HG03342 (cell line): Measurements from ENCODE around the gene GAD1.
A peak's percentile ranks its signal among the peaks of the same experiment; 100 is the strongest.

Source experiments
- ATAC-seq: cut with Tn5 transposase; IDR thresholded peaks from one replicate; pipeline ENCODE4 v1.9.1; 2021; ENCODE audit warnings: mild to moderate bottlenecking, moderate library complexity; ENCODE audit not compliant: unreplicated experiment

Gene GAD1

GRCh38 chr2:170840717-170841210 lies 24.1 kb downstream of the GAD1 start:
- ATAC-seq, result no peak

DNA sequence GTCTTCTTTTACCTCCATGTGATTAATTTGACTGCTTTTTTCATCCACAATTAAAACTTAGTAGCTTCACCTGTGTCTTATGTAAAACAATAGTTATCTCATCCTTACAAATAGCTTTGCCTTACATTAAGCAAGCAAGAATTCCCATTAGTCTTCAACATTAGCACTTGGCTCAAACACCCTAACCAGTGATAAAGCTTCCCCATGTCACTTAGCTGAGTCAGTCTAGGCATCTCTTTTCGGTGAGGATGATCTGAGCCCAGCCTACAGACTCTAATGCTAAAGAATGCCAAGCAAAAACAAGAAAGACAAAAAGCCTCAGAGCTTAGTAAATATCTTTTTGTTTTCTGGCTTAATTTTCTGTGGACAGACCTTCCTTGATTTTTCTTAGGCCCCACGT lies 26.1 kb downstream of the GAD1 start:
- no peak for ATAC-seq

- ATAC-seq, result no peak
Observed at GRCh38 chr2:170843656-170844055, 27.0 kb downstream of the GAD1 start.

- no peak for ATAC-seq
Observed at GRCh38 chr2:170845343-170845742, 28.7 kb downstream of the GAD1 start.

- ATAC-seq, result no peak
Observed at GRCh38 chr2:170846314-170846713, 29.6 kb downstream of the GAD1 start.

- no peak for ATAC-seq
Observed at GRCh38 chr2:170847716-170848115, 31.0 kb downstream of the GAD1 start.

DNA sequence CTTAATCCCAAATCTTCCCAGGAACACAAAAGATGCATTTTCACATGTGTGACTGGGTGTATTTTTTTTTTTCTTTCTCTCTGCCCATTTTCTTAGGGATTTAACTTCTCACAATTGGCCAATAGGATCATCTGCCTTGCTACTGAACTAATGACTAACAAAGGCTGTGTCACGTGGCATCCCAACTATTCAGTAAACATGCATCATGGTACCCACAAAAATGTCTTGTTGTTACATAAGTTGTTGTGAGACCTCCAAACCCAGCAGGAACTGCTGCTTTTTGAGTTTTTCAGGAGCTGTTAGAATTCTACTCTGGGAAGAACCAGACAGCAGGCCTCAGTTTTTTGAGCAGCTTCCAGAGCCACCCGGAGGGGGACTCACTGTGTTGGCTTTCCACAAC lies 31.9 kb downstream of the GAD1 start:
- no peak for ATAC-seq

DNA sequence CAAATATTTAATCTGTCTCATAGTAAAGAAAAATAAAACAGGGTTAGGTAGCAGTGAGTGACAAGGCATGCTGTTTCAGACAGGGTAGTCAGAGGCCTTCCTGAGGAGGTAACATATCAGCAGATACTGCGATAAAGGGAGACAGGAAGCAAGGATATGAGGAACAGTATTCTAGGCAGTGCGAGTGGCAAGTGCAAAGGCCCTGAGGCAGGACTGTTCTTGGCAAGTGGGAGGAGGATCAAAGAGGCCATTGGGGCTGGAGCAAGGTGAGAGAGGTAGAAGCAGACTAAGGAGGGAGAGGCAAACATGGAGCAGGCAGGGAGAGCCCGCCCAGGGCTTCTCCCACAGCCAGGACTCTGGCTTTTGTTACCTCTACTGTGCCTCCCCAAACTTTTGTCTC lies 33.6 kb downstream of the GAD1 start:
- no peak for ATAC-seq

DNA sequence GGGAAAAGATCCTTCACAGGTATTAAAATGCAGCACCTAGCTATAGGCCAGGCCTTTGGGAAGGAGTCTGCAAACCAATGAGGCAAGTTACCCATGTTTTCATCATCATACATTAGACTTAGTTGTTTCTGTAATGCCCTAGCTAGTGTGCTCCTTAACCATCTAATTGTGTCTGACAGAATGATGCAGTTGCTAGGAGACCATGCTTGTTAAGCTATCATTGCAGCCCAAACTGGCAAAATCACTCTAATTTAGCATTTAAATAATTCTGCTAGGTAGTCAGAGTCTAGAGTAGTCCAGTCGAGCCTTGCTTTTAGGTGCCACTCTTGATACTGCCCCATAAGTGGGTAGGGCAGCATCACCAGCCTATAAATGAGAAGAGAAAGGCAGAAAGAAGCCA lies 34.9 kb downstream of the GAD1 start:
- ATAC-seq, result no peak

GRCh38 chr2:170856066-170856465 lies 39.4 kb downstream of the GAD1 start:
- no peak for ATAC-seq

DNA sequence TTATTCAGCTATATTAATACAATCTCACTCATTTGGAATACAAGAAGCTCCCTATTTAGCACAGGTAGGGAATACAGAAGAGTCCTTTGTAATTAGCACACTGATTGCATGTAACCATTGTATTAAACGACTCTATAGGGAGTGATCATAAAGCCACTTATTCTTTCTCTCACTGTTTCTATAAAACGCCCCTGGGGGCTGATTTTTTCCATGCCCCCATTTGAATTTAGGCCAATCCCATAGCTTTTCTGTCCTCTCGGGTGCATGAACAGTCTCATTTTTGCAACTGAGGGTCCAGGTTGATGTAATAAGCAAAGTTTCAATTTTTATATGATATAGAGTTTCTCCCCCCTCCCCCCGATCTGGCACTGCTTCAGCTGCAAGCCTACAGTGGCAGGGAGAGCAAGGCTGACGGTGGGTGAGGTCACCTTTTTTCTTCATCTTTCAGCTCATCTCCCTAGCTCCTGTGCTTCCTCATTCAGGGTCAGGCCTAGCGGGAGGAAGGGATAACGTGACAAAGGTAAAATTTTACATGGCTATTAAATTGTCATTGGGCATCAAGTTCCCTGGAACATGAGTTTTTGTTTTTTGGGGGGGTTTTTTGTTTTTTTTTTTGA lies 45.7 kb downstream of the GAD1 start:
- no peak for ATAC-seq

DNA sequence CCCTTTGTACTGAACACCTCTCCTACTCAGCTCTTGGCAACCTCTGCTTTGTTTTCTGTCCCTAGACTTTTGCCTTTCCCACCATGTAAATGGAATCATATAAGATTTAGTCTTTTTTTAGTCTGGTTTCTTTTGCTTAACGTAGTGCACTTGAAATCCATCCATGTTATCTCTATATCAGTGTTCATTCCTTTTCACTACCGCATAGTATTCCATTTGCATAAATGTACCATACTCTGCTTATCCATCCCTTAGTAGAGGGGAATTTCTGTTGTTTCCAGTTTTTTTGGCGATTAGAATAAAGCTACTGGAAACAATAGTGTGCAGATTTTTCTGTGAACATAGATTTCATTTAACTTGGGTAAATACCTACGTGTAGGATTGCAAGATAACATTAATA lies 46.4 kb downstream of the GAD1 start:
- ATAC-seq, result no peak

DNA sequence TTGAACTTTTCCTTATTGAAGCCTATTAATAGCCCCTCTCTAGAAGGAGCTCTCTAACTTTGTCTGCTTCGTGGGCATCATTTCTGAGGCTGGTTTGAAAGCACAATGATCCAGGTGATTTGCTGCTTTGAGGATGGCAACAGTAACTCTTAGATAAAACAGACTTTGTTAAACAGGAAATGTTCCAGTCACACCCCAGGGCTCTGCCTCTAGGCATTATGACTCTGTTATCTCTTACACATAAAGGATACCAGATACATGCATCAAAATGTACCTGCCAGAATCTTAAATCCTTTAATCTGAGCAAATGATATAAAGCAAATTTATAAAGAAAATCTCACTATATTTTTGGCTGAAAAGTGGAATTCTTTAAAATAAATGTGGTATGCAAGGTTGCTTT lies 52.3 kb downstream of the GAD1 start:
- ATAC-seq, result no peak

- no peak for ATAC-seq
Observed at GRCh38 chr2:170869461-170869860, 52.8 kb downstream of the GAD1 start.

- ATAC-seq, result peak; percentile 94
Observed at GRCh38 chr2:170873035-170873692, 56.5 kb downstream of the GAD1 start.

GRCh38 chr2:170878066-170878465 lies 61.4 kb downstream of the GAD1 start:
- ATAC-seq, result peak; percentile 13

- peak; percentile 65 for ATAC-seq
Observed at GRCh38 chr2:170878505-170878904, 61.8 kb downstream of the GAD1 start.

- no peak for ATAC-seq
Observed at GRCh38 chr2:170881840-170882239, 65.2 kb downstream of the GAD1 start.

DNA sequence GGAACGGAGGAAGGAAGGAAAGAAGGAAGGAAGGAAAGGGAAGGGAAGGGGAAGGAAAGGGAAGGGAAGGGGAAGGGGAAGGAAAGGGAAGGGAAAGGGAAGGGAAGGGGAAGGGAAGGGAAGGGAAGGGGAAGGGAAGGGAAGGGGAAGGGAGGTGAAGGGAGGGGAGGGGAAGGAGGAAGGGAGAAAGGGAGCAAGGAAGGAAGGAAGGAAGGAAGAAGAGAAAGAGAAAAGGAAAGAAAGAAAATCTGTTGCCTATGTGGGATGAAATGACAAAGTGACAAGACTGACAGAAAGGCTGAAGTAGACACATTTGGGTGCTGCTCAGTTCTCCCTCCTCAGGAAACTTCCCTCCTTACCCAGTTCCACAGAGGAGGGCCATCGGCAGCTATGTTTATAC lies 66.1 kb downstream of the GAD1 start:
- ATAC-seq, result no peak

DNA sequence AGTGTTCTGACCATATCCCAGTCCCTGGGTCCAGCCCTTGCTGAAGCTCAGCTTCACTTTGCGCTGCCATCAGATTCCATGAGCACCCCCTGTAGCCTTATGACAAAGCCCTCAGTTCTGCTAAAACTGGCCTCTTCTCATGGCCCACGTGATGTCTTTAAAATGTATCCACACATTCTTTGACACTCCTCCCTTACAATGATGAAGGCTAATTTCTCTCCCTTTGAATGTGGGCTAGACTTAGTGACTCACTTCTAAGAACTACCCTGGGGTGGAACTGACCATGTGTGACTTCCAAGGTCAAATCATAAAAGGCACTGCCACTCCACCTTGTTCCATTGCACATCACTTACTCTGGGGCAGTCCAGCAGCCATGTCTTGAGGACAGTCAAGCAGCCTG lies 67.0 kb downstream of the GAD1 start:
- ATAC-seq, result no peak

DNA sequence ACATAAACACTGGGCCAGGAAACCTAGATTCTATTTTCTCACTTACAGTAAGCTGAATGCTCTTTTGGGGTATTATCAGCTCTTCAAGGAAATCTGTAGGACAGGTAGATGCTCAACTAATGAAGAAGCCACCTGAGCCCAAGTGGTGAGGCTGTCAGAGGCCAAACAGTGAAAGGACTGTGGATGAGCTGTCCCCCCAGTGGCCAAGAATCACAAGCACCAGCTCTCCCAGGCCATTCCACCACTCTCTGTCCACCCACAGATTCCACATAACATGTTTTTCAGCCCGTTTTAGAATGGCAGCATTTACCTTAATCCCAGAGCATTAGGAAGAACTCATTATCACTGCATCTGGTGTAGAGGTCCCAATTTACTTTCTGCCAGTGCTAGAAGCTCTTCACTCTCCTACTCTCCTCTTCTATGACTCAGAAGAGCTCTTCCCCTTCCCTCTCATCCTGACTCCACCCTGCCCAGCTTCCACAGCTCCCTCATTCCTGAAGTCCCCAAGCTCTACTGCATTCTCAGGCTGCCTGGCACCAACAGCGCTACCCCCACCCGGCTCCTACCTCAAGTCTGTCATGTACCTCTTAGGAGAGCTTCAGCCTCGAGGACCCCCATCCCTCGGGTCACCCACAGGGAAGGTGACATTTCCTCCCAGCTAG lies 68.6 kb downstream of the GAD1 start:
- no peak for ATAC-seq

GRCh38 chr2:170886386-170886785 lies 69.7 kb downstream of the GAD1 start:
- ATAC-seq, result no peak
